ENCODE data around the gene ZFP64. TPM values are rescaled to one million over a fixed set of nuclear protein-coding genes. Genes with fewer than 3 reads are reported as not detected.
"Not testable (repeated sequence)": the region's sequence is repeated elsewhere in the genome, so short reads cannot be mapped to it uniquely, and the experiment has no call there.

Gene ZFP64
- total and polyA plus RNA-seq, 2 donors from 2014 or later: 7.1 to 14.6 TPM

DNA sequence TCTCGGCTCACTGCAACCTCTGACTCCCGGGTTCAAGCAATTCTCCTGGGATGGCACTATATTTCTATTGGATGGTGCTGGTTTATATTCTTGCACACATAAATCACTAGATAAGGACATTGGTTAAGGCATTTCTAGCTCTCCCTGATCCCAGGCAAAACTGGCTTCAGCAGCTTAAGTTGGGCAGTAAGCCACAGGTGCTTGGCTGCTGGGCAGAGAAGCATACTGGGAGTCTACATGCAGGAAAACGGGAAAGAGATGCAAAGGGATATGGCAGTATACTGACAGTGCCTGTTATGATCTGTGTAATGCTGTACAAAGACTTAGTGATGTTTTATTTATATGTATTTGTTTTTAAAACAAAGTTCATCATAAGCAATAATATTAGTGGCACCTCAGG is 33.3 kb upstream of the ZFP64 start:
- H3K27ac ChIP-seq (ENCODE audit: low read depth in 2 of 2, low read length in 2 of 2): no peak overlapping the region
- intact Hi-C loops (cut with DNase I): no loop called here
- no peaks in the 10 kb centered on the region for H3K27me3 ChIP-seq (ENCODE audit: control insufficient read depth, insufficient read depth, low read length)
- H3K9me3 ChIP-seq (ENCODE audit: control insufficient read depth in 2 of 3, insufficient read depth in 1 of 3, low read length in 3 of 3): peaks cover 0 to 4% (median 0%) of the 10 kb centered on the region in 3 donors
- FAIRE-seq: no peak
- peak overlapping the region in 1 of 3 donors; percentile 32 for H3K4me3 ChIP-seq (ENCODE audit: low read length in 3 of 3)
- no peak overlapping the region for H3K9ac ChIP-seq (ENCODE audit: low read length in 3 of 3)
- no peaks in the 10 kb centered on the region for H3K36me3 ChIP-seq (ENCODE audit: control insufficient read depth in 2 of 3, insufficient read depth in 3 of 3, low read length in 3 of 3)
- peak in 1 of 5 donors; percentile 24 for DNase-seq
- TF ChIP-seq, protein P1, sequence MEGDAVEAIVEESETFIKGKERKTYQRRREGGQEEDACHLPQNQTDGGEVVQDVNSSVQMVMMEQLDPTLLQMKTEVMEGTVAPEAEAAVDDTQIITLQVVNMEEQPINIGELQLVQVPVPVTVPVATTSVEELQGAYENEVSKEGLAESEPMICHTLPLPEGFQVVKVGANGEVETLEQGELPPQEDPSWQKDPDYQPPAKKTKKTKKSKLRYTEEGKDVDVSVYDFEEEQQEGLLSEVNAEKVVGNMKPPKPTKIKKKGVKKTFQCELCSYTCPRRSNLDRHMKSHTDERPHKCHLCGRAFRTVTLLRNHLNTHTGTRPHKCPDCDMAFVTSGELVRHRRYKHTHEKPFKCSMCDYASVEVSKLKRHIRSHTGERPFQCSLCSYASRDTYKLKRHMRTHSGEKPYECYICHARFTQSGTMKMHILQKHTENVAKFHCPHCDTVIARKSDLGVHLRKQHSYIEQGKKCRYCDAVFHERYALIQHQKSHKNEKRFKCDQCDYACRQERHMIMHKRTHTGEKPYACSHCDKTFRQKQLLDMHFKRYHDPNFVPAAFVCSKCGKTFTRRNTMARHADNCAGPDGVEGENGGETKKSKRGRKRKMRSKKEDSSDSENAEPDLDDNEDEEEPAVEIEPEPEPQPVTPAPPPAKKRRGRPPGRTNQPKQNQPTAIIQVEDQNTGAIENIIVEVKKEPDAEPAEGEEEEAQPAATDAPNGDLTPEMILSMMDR (IDR thresholded peaks at IDR 0.05; ENCODE audit: borderline replicate concordance, extremely low read depth, insufficient read depth): no peak
- no peaks in the 10 kb centered on the region for H3K4me1 ChIP-seq (ENCODE audit: control insufficient read depth in 2 of 3, insufficient read depth in 2 of 3, low read depth in 1 of 3, low read length in 3 of 3)

DNA sequence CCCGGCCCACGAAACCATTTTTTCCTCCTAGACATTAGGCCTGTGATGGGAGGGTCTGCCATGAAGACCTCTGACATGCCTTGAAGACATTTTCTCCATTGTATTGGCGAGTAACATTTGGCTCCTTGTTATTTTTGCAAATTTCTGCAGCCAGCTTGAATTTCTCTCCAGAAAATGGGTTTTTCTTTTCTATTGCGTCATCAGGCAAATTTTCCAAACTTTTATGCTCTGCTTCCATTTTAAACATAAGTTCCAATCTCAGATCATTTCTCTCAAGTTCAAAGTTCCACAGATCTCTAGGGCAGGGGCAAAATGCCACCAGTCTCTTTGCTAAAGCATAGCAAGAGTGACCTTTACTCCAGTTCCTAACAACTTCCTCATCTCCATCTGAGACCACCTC is 29.8 kb upstream of the ZFP64 start:
- H3K9me3 ChIP-seq (ENCODE audit: control insufficient read depth in 2 of 3, insufficient read depth in 1 of 3, low read length in 3 of 3); FAIRE-seq; H3K36me3 ChIP-seq (ENCODE audit: control insufficient read depth in 2 of 3, insufficient read depth in 3 of 3, low read length in 3 of 3); intact Hi-C loops (cut with DNase I); H3K9ac ChIP-seq (ENCODE audit: low read length in 3 of 3); H3K27me3 ChIP-seq (ENCODE audit: control insufficient read depth, insufficient read depth, low read length); DNase-seq; H3K4me1 ChIP-seq (ENCODE audit: control insufficient read depth in 2 of 3, insufficient read depth in 2 of 3, low read depth in 1 of 3, low read length in 3 of 3); H3K4me3 ChIP-seq (ENCODE audit: low read length in 3 of 3); H3K27ac ChIP-seq (ENCODE audit: low read depth in 2 of 2, low read length in 2 of 2): not testable (repeated sequence)

DNA sequence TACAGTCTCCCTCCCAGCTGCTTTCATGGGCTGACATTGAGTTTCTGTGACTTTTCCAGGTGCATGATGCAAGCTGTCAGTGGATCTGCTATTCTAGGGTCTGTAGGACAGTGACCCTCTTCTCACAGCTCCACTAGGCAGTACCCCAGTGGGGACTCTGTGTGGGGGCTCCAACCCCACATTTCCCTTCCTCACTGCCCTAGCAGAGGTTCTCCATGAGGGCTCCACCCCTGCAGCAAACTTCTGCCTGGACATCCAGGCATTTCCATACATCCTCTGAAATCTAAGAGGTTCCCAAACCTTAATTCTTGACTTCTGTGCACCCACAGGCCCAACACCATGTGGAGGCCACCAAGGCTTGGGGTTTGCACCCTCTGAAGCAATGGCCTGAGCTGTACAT is 29.3 kb upstream of the ZFP64 start:
- H3K9ac ChIP-seq (ENCODE audit: low read length in 3 of 3); FAIRE-seq; H3K27me3 ChIP-seq (ENCODE audit: control insufficient read depth, insufficient read depth, low read length); DNase-seq; H3K4me1 ChIP-seq (ENCODE audit: control insufficient read depth in 2 of 3, insufficient read depth in 2 of 3, low read depth in 1 of 3, low read length in 3 of 3); H3K36me3 ChIP-seq (ENCODE audit: control insufficient read depth in 2 of 3, insufficient read depth in 3 of 3, low read length in 3 of 3); H3K27ac ChIP-seq (ENCODE audit: low read depth in 2 of 2, low read length in 2 of 2); H3K4me3 ChIP-seq (ENCODE audit: low read length in 3 of 3); intact Hi-C loops (cut with DNase I); H3K9me3 ChIP-seq (ENCODE audit: control insufficient read depth in 2 of 3, insufficient read depth in 1 of 3, low read length in 3 of 3): not testable (repeated sequence)

DNA sequence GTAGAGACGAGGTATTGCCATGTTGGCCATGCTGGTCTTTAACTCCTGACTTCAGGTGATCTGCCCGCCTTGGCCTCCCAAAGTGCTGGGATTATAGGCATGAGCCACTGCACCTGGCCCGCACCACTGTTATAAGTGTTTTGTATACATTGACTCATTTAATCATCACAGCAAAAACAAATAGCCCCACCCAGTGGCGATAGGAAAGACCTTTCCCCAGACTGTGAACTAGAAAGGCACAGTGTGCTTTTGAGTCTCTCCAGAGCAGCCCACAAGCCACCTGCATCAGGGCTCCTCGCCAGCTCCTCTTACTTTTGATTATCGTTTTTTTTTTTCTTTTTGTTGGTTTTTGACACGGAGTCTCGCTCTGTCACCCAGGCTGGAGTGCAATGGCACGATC is 27.9 kb upstream of the ZFP64 start:
- Histone ChIP-seq H3K36me3 (ENCODE audit: control insufficient read depth in 2 of 3, insufficient read depth in 3 of 3, low read length in 3 of 3) (no peaks in the 10 kb centered on the region), H3K27me3 (ENCODE audit: control insufficient read depth, insufficient read depth, low read length) (no peaks in the 10 kb centered on the region), H3K4me1 (ENCODE audit: control insufficient read depth in 2 of 3, insufficient read depth in 2 of 3, low read depth in 1 of 3, low read length in 3 of 3) (no peaks in the 10 kb centered on the region), H3K9ac (ENCODE audit: low read length in 3 of 3) (no peak overlapping the region), H3K4me3 (ENCODE audit: low read length in 3 of 3) (no peak overlapping the region), H3K27ac (ENCODE audit: low read depth in 2 of 2, low read length in 2 of 2) (no peak overlapping the region), H3K9me3 (ENCODE audit: control insufficient read depth in 2 of 3, insufficient read depth in 1 of 3, low read length in 3 of 3) (peaks cover 0 to 4% (median 0%) of the 10 kb centered on the region in 3 donors)
- TF ChIP-seq, protein P1 (IDR thresholded peaks at IDR 0.05; ENCODE audit: borderline replicate concordance, extremely low read depth, insufficient read depth): no peak
- no peak for DNase-seq
- FAIRE-seq: no peak
- intact Hi-C loops (cut with DNase I): no loop called here

Measured in kidney (tissue), 14 donors.